Measurements from ENCODE around the gene SLC22A3.
"Not testable (repeated sequence)": the region's sequence is repeated elsewhere in the genome, so short reads cannot be mapped to it uniquely, and the experiment has no call there.

The SLC22A3 gene

DNA sequence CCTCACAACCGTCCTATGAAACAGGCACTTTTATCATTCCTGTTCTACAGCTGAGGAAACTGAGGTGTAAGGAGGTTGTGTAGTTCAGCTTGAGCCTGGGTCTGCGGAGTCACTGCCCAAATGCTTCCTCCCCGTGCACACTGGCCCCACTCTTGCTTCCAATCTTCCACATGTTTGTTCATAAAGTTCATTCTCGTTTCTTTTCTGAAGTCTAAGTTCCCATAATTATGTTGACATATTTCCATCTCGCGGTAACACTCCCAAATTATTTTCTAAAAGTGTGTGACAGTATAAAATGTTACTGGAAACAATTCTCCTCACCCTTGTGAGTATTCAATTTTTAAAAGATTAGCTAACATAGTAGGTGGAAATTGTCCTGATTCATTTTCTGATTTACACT, 106.9 kb downstream of the SLC22A3 start:
- DNase-seq = no peak

DNA sequence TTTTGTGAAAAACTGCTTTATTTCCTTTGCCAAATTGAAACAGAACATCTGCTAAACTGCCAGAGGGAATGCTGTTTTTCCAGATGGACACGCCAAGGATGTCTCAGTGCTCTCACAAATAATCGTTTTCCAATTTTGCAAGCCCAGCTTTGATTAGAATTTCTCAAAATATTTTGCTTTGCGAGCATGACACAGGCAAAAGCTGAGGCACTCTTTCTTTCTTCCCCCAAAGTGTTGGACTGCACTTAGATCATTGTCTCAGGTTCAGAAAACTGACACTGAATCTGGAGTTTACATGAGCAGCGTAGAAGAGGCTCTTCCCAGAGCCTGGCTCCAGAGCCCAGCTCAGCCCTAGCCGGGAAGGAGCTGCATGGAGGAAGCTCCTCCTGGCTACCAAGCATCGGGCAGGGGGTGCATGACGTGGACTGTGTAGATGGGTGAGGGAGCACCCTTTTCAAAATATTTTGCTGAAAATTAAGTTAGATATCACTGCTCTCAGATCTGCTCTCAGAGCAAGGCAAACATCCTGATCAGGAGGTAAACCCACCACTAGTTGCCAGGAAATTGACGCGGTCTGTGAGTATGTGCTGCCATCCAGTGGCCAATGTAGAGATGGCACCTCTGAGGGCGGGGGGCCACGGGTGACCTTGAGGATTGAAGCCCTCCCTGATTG, 107.5 kb downstream of the SLC22A3 start:
- peak; percentile 4 for DNase-seq

DNA sequence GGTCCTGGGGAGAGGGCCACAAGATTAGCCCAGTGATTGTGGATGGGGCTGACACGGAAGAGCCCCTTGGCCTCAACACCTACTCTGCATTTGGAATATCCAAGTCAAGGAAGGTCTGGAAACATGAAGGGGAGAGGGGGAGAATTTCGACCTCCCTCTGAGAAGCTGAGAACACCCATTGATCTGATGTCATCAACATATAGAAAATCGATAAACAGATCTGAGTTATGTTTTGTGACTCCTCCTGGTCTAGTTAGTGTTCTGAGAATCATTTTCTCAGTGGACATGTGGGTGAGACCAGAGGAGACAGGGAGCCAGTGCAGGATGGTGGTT, 108.0 kb downstream of the SLC22A3 start:
- DNase-seq = no peak

DNA sequence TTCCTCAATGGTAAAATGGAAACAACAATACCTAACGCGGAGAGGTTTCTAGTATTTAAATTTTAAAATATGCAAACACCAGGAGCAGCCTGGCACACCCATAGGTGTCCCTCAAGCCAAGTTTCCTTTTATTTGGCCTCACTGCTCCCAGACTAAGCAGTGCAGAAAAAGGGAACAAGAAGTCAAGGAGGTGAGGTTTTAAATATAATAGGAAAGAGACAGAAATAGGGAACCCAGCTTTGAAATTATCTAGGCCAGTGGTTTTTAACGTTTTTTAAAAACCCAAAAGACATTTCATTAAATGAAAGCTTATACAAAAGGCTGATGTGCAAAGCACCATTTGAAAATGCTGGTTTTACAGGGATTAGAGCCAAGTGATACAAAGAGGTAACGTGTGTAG, 109.6 kb downstream of the SLC22A3 start:
- no peak for DNase-seq

DNA sequence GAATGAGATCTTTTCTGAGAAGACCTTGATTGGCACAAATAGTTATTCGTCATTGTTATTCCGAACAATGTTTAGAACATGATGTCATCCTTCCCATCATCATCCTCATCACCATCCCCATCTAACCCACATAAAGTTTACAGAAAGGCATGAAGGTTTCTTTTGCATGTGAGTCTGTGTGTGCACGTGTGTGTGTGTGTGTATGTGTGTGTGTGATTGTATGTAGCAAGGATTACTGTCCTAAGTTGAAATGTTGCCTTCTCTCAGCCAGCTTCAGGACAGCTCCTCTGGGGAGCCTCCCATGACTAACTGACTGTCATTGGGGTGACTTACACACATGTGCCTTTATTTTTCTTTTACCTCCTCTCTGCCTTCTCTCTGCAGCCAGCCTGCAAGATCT, 113.5 kb downstream of the SLC22A3 start:
- no peak for DNase-seq

DNA sequence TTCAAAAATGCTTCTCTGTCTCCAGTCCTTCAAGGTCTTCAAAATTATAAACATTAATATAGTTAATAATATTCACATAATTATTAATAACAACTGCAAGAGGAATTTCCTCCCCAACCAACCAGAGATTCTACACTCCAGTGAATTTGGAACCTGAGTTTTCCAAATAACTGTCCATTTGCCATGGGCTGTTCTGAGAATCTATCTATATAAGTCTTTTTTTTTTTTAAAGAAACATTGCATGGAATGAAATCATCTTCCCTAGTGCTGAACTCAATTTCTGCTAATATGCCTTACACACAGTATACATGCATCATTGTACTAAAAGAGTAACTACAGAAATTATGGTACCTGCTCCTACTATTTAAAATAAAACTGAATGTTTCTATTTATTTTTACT, 113.9 kb downstream of the SLC22A3 start:
- no peak for DNase-seq

DNA sequence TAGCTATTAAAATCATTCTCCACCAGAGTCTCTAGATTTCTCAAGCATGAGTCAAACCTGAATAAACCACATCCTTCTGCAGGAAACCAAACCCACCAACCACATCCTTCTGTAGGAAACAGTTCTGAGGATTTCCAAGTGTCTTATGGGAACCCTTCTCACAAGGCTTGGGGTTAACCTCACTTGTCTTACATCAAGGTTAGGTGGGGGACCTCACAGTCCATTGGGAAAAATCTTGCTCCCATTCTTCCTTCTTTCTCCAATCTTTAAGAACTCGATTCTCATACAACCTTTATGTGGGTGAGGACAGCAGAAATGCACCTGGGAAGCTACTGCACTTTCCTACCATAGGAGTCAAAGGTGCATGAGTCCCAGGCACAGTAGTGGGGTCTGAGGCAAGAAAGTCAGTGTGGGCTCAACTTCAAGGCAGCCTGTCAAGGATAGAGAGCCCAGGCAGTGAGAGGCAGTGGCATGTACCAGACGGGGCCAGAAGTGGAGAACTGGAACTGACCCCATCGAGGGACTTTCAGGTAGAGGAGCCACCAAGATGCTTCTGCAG, 114.5 kb downstream of the SLC22A3 start:
- peak; percentile 81 for DNase-seq

DNA sequence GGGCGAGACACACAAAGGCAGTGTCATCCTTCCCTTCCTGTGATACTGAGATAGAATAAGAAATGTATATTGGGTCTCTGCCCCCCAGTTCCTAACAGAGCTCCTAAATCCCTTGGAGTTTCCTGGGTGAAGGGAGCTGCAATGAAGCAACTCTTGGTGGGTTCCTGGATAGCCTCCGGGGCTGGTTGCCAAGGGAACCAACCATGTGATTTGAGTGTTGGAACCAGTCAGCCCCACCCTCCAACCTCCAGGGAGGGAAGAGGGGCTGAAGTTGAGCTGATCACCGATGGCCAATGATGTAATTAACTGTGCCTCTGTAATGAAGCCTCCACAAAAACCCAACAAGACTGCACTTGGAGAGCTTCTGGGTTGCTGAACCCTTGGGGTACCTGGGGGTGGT, 116.6 kb downstream of the SLC22A3 start:
- no peak for DNase-seq

DNA sequence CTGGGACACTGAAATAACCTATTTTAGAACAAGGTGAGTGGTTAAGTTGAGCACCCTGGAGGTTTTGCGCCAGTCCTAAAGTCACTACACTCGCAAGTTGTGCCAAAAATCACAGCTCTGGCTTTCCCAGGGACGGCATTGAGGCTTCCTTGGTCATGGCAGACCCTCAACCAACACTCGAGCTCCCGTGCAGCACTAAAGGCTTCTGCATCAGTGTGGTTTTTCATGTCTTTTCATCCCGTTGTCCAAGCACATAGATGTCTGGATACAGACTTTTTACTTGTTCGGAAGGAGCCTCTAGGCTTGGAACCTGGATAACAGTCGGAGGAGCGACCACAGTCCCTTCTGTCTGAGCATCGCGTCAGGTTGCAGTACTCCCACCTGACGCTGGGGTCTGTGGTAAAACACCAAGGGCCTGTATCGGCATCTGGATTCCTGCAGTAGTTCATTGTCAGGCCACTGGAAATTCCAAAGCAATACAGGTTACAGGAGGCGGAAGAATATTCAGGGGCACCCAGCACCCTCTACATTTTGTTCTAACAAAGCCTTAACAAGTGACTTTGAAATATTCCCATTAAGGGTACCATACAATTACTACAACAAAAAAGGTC, 119.2 kb downstream of the SLC22A3 start:
- not testable (repeated sequence) for DNase-seq

DNA sequence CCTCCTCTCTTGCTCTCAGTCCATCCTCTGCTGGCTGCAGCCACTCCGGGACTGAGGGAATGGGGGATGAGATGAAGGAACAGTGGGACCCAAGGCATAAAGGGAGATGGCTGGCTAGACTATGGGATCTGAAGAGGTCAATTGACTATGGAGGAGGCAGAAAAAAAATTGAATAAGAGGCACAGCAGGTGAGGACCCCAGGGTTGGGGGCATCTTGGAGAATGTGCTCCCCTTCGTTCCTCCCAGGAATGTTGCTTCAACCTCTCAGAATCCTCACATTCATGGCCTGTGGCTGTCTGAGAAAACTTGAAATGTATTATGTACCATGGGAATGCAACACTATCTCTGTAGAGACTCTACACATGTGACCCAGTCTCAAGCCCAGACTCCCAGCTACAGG, 121.0 kb downstream of the SLC22A3 start:
- DNase-seq = no peak

DNA sequence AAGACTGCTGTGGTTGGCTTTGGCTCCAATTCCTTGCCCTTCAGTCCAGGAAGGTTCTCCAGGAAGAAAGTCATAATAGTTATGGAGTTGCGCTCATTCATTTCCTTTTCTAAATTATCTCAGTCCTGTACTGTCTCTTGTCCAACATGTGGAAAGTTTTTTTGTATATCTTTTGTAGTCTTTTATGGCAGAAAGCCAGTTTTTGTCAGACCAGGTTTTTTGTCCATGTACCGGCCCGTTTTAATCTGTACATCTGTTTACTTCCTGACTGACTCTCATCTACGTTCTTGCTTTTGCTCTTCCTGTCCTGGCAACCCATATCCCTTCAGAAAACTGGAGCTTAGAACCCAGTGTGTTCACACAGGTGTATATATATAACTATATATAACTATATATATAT, 127.9 kb downstream of the SLC22A3 start:
- DNase-seq = not testable (repeated sequence)

DNA sequence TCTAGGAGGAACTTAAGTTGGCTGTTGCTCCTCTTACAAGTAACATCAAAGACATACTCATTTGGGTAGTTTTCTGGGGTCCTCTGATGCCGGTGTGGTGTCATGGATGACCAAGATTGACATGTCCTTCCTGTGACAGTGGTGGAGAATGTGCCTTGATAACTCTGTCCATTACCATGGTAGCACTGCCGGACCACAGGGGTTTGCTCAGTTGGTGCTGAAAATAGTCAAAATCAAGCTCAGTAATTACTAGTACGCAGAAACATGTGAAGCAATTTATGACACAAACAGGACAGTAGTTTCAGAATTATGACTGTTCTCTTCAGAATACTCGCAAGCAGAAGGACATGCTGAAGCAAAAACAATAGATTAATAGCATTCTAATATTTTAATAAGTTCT, 128.9 kb downstream of the SLC22A3 start:
- DNase-seq = not testable (repeated sequence)

DNA sequence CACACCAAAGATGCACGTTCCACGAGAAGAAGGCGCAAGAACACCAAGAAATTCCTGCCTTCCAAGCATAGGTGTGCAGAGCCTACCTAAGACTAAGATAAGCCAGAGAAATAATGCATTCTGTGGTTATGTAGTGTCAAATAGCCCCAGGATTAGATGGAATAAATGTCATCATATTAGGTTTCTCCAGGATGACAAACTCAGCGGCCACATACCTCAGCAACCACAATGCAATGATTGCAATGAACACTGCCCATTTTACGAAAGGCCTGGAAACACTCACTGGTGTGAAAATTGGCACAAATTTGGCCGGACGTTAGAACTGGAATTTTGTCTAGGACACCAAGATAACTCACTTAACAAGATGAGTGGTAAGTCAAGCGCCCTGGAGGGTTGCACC, 129.7 kb downstream of the SLC22A3 start:
- no peak for DNase-seq

DNA sequence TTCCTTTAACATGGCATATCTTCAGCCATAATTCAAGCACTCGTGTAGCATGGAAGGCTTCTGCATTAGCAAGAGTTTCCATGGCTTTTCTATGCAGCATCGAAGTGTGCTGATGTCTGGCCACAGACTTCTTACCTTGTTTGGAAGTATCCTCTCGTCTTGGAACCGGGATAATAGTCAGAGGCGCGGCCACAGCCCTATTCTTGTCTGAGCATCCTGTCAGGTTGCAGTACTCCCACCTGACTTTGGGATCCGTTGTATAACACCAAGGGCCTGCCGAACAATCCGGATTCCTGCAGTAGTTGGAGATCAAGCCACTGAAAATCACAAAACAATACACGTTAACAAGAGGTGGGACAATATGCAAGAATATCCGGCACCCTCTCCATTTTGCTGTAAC, 138.9 kb downstream of the SLC22A3 start:
- no peak for DNase-seq

DNA sequence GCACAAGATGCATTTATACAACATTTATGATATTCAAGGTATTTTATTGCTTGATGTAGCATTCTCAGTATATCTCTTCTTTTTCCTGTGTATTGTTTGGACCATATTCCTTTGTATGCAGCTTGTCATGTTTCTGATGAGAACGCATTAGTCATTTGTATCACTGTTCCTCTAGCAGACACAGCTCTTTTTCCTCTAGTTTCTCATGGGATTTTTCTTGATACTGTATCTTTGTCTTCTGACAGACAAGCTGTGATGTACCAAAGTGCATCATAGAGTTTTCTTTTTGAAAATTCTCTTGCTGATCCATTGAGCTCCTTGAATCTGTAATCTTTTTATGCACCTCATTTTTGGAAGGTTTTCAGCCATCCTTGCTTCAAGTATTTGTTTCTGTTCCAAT, 140.9 kb downstream of the SLC22A3 start:
- no peak for DNase-seq

DNA sequence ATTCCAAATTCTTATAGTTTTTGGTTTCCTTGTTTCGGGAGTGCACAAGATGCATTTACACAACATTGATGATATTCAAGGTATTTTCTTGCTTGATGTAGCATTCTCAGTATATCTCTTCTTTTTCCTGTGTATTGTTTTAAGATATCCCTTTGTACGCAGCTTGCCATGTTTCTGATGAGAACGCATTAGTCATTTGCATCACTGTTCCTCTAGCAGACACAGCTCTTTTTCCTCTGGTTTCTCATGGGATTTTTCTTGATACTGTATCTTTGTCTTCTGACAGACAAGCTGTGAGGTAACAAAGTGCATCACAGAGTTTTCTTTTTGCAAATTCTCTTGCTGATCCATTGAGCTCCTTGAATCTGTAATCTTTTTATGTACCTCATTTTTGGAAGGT, 146.4 kb downstream of the SLC22A3 start:
- DNase-seq = no peak

DNA sequence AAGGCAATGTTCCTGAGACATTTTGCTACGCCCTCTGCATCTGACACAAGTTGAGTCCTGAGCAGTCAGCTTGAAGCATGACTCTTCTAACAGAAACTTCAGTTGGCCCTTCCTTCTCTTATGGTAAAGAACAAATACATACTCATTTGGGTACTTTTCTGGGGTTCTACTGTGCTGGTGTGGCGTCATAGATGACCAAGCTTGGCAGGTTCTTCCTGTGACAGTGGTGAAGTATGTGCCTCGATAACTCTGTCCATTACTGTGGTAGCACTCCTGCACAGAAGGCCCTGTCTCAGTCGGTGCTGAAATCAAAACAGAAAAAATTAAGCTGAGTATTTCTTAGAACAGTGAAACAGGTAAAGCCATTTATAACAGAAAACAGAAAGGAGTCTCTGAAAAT, 152.5 kb downstream of the SLC22A3 start:
- no peak for DNase-seq
